WTC11 (cell line): Measurements from ENCODE around the gene NCKAP5L. TPM values are rescaled to one million over a fixed set of nuclear protein-coding genes. Genes with fewer than 3 reads are reported as not detected.

ENCODE experiments used
- ATAC-seq: fragments of 200-7000 bp; cut with Tn5 transposase; 2 replicates; pipeline ENCODE4 v1.10.0; 2021; ENCODE audit warnings: mild to moderate bottlenecking, moderate library complexity
- CTCF ChIA-PET: fragments of 300-600 bp; sonication (Branson Sonifier 250); formaldehyde crosslinking; loops from one replicate; lab custom pipeline; 2021; ENCODE audit warnings: antibody characterized with exemption; lab: Charles Lee
- POLR2A ChIA-PET: fragments of 350-600 bp; sonication (Branson Sonifier 250); formaldehyde crosslinking; loops from one replicate; lab custom pipeline; 2021; ENCODE audit warnings: antibody characterized with exemption; lab: Charles Lee
- DNase-seq: peaks from one replicate; pipeline ENCODE4 v3.0.0; 2021; ENCODE audit warnings: low spot score
- H3K27ac Mint-ChIP-seq: 2 replicates; pipeline ENCODE4 v1.8.0; 2021; ENCODE audit warnings: mixed read lengths
- H3K27me3 Mint-ChIP-seq: 2 replicates; pipeline ENCODE4 v1.8.0; 2021; ENCODE audit warnings: low read depth, mild to moderate bottlenecking, moderate library complexity, mixed read lengths
- H3K36me3 Mint-ChIP-seq: 2 replicates; pipeline ENCODE4 v1.8.0; 2021; ENCODE audit warnings: mixed read lengths
- H3K4me1 Mint-ChIP-seq: 2 replicates; pipeline ENCODE4 v1.8.0; 2022; ENCODE audit warnings: mixed read lengths
- H3K4me3 Mint-ChIP-seq: 2 replicates; pipeline ENCODE4 v1.8.0; 2021; ENCODE audit warnings: mild to moderate bottlenecking, moderate library complexity, mixed read lengths
- H3K9me3 Mint-ChIP-seq: 2 replicates; pipeline ENCODE4 v1.8.0; 2021; ENCODE audit warnings: mixed read lengths
- GRHL2 ChIP-seq: fragments of 250-450 bp; sonication (Bioruptor Pico); IDR thresholded peaks from 2 replicates; pipeline ENCODE4 v1.8.0; 2022; ENCODE audit warnings: mild to moderate bottlenecking, moderate library complexity; ENCODE audit not compliant: insufficient replicate concordance, severe bottlenecking
- GTF2I ChIP-seq: fragments of 250-450 bp; sonication (Bioruptor Pico); conservative IDR thresholded peaks from 2 replicates; pipeline ENCODE4 v1.4.0; 2021; ENCODE audit warnings: mild to moderate bottlenecking
- HMGA2 ChIP-seq: fragments of 250-450 bp; sonication (Bioruptor Pico); IDR thresholded peaks from 2 replicates; pipeline ENCODE4 v1.4.0; 2021; ENCODE audit warnings: mild to moderate bottlenecking, moderate library complexity
- JAZF1 ChIP-seq: fragments of 250-450 bp; sonication (Bioruptor Pico); IDR thresholded peaks from 2 replicates; pipeline ENCODE4 v1.9.0; 2021; ENCODE audit warnings: moderate library complexity, mild to moderate bottlenecking, inconsistent platforms
- NFATC4 ChIP-seq: fragments of 250-450 bp; sonication (Bioruptor Pico); IDR thresholded peaks from 2 replicates; pipeline ENCODE4 v1.9.0; 2021; ENCODE audit warnings: mild to moderate bottlenecking
- NR3C1 ChIP-seq: sonication (generic); formaldehyde crosslinking; conservative IDR thresholded peaks from 2 replicates; pipeline ENCODE4 v1.8.1; 2023; ENCODE audit warnings: low read depth, mild to moderate bottlenecking, missing genetic modification reagents
- SMAD3 ChIP-seq: sonication (generic); formaldehyde crosslinking; IDR thresholded peaks from 2 replicates; pipeline ENCODE4 v1.8.0; 2022; ENCODE audit warnings: missing genetic modification reagents, mild to moderate bottlenecking, borderline replicate concordance
- SP1 ChIP-seq: sonication (generic); formaldehyde crosslinking; conservative IDR thresholded peaks from 2 replicates; pipeline ENCODE4 v1.8.1; 2022; ENCODE audit warnings: missing genetic modification reagents
- ZNF121 ChIP-seq: sonication (generic); formaldehyde crosslinking; IDR thresholded peaks from 2 replicates; pipeline ENCODE4 v1.8.0; 2023; ENCODE audit warnings: missing genetic modification reagents
- ZNF263 ChIP-seq: sonication (generic); formaldehyde crosslinking; IDR thresholded peaks from 2 replicates; pipeline ENCODE4 v1.8.1; 2022; ENCODE audit warnings: low read depth, mild to moderate bottlenecking, moderate library complexity, missing genetic modification reagents
- total RNA-seq: library from RNA; stranded (reverse); gene quantifications from 3 replicates; pipeline ENCODE4 v1.2.3, GENCODE V29; 2021
- TF ChIP-seq, protein P1 (sequence below): sonication (generic); formaldehyde crosslinking; IDR thresholded peaks from 2 replicates; pipeline ENCODE4 v1.8.0; 2022; ENCODE audit warnings: mild to moderate bottlenecking, missing genetic modification reagents
- TF ChIP-seq, protein P2 (sequence below): sonication (generic); formaldehyde crosslinking; IDR thresholded peaks from 2 replicates; pipeline ENCODE4 v1.8.0; 2022; ENCODE audit warnings: mild to moderate bottlenecking, missing genetic modification reagents
- TF ChIP-seq, protein P3 (sequence below): sonication (generic); formaldehyde crosslinking; IDR thresholded peaks from 2 replicates; pipeline ENCODE4 v1.8.1; 2022; ENCODE audit warnings: low read depth, mild to moderate bottlenecking, moderate library complexity, missing genetic modification reagents, borderline replicate concordance
- TF ChIP-seq, protein P4 (sequence below): sonication (generic); formaldehyde crosslinking; IDR thresholded peaks from 2 replicates; pipeline ENCODE4 v1.8.1; 2022; ENCODE audit warnings: mild to moderate bottlenecking, moderate library complexity, missing genetic modification reagents
- TF ChIP-seq, protein P5 (sequence below): fragments of 250-450 bp; sonication (Bioruptor Pico); IDR thresholded peaks from 2 replicates; pipeline ENCODE4 v1.9.0; 2021; ENCODE audit warnings: mild to moderate bottlenecking
- TF ChIP-seq, protein P6 (sequence below): sonication (generic); formaldehyde crosslinking; conservative IDR thresholded peaks from 2 replicates; pipeline ENCODE4 v1.8.1; 2023; ENCODE audit warnings: mild to moderate bottlenecking, low read depth, missing genetic modification reagents, moderate library complexity
- TF ChIP-seq, protein P7 (sequence below): fragments of 200-600 bp; IDR thresholded peaks from 2 replicates; pipeline ENCODE4 v1.8.0; 2022; ENCODE audit warnings: antibody characterized with exemption

The NCKAP5L gene
- total RNA-seq, 1 experiment from 2014 or later = 27.8 TPM

DNA sequence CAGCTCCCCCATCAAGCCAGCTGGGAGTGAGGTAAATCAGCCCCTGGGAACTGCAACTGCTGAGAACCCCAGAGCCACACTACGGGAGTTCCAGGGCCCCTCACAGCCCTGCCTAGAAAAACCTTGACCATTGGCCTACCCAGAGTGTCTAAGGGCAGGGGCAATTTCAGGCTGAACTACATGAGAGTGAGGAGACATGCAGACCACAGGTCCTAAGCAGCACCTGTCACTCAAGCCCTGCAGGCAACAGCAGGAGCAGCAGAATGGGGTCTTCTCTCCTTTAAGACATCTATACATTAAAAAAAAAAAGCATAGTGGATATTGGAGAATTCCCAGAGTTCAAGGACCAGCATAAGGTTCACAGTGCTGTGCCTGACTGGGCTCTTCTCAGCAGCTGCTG lies 4.9 kb downstream of the NCKAP5L start:
- Mint-ChIP-seq H3K27me3 (no peaks in the 10 kb centered on the region), H3K9me3 (no peaks in the 10 kb centered on the region), H3K27ac (no peak overlapping the region), H3K36me3 (peaks cover 8% of the 10 kb centered on the region), H3K4me3 (no peak overlapping the region), H3K4me1 (peaks cover 42% of the 10 kb centered on the region)
- ChIA-PET POLR2A (no interaction called here), CTCF (no interaction called here)
- no peak for ATAC-seq
- TF ChIP-seq, protein P1, sequence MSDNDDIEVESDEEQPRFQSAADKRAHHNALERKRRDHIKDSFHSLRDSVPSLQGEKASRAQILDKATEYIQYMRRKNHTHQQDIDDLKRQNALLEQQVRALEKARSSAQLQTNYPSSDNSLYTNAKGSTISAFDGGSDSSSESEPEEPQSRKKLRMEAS (CRISPR knock-in tag) = no peak
- no peak for TF ChIP-seq NFATC4
- TF ChIP-seq SMAD3 = no peak
- TF ChIP-seq JAZF1 (CRISPR knock-in tag) = no peak
- TF ChIP-seq, protein P2, sequence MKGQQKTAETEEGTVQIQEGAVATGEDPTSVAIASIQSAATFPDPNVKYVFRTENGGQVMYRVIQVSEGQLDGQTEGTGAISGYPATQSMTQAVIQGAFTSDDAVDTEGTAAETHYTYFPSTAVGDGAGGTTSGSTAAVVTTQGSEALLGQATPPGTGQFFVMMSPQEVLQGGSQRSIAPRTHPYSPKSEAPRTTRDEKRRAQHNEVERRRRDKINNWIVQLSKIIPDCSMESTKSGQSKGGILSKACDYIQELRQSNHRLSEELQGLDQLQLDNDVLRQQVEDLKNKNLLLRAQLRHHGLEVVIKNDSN = no peak
- no peak for TF ChIP-seq NR3C1 (CRISPR knock-in tag)
- TF ChIP-seq, protein P3, sequence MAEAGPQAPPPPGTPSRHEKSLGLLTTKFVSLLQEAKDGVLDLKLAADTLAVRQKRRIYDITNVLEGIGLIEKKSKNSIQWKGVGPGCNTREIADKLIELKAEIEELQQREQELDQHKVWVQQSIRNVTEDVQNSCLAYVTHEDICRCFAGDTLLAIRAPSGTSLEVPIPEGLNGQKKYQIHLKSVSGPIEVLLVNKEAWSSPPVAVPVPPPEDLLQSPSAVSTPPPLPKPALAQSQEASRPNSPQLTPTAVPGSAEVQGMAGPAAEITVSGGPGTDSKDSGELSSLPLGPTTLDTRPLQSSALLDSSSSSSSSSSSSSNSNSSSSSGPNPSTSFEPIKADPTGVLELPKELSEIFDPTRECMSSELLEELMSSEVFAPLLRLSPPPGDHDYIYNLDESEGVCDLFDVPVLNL (CRISPR knock-in tag) = no peak
- TF ChIP-seq, protein P4, sequence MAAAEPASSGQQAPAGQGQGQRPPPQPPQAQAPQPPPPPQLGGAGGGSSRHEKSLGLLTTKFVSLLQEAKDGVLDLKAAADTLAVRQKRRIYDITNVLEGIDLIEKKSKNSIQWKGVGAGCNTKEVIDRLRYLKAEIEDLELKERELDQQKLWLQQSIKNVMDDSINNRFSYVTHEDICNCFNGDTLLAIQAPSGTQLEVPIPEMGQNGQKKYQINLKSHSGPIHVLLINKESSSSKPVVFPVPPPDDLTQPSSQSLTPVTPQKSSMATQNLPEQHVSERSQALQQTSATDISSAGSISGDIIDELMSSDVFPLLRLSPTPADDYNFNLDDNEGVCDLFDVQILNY (CRISPR knock-in tag) = no peak
- TF ChIP-seq HMGA2 (CRISPR knock-in tag) = no peak
- TF ChIP-seq, protein P5, sequence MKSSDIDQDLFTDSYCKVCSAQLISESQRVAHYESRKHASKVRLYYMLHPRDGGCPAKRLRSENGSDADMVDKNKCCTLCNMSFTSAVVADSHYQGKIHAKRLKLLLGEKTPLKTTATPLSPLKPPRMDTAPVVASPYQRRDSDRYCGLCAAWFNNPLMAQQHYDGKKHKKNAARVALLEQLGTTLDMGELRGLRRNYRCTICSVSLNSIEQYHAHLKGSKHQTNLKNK (CRISPR knock-in tag) = no peak
- TF ChIP-seq ZNF121 (CRISPR knock-in tag) = no peak
- no peak for TF ChIP-seq SP1
- TF ChIP-seq, protein P6, sequence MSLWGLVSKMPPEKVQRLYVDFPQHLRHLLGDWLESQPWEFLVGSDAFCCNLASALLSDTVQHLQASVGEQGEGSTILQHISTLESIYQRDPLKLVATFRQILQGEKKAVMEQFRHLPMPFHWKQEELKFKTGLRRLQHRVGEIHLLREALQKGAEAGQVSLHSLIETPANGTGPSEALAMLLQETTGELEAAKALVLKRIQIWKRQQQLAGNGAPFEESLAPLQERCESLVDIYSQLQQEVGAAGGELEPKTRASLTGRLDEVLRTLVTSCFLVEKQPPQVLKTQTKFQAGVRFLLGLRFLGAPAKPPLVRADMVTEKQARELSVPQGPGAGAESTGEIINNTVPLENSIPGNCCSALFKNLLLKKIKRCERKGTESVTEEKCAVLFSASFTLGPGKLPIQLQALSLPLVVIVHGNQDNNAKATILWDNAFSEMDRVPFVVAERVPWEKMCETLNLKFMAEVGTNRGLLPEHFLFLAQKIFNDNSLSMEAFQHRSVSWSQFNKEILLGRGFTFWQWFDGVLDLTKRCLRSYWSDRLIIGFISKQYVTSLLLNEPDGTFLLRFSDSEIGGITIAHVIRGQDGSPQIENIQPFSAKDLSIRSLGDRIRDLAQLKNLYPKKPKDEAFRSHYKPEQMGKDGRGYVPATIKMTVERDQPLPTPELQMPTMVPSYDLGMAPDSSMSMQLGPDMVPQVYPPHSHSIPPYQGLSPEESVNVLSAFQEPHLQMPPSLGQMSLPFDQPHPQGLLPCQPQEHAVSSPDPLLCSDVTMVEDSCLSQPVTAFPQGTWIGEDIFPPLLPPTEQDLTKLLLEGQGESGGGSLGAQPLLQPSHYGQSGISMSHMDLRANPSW (CRISPR knock-in tag) = no peak
- TF ChIP-seq ZNF263 = no peak
- TF ChIP-seq, protein P7, sequence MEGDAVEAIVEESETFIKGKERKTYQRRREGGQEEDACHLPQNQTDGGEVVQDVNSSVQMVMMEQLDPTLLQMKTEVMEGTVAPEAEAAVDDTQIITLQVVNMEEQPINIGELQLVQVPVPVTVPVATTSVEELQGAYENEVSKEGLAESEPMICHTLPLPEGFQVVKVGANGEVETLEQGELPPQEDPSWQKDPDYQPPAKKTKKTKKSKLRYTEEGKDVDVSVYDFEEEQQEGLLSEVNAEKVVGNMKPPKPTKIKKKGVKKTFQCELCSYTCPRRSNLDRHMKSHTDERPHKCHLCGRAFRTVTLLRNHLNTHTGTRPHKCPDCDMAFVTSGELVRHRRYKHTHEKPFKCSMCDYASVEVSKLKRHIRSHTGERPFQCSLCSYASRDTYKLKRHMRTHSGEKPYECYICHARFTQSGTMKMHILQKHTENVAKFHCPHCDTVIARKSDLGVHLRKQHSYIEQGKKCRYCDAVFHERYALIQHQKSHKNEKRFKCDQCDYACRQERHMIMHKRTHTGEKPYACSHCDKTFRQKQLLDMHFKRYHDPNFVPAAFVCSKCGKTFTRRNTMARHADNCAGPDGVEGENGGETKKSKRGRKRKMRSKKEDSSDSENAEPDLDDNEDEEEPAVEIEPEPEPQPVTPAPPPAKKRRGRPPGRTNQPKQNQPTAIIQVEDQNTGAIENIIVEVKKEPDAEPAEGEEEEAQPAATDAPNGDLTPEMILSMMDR = no peak
- TF ChIP-seq GRHL2 (CRISPR knock-in tag) = no peak
- no peak for TF ChIP-seq GTF2I
- no peak for DNase-seq
